ENCODE data around the gene NEMP2.

Gene NEMP2

DNA sequence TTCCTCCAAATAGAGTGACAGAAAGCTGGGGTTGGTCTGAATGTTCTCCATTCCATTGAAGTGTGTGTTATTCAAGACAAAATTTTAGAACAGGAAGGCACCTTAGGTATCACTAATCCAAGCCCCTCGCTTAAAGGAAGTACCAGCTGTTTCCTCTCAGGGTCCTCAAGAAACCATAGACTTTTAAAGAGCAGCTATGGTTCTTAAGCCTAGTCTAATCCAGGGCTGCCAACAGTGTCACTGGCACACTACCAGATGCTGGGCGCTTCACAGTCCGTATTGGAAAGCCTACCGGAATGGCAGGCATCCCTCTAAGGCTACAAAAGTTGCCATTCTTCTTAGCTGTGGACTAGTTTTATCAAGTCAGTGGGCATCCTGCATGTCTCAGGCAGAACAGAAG lies 1.9 kb downstream of the NEMP2 start:
- TF ChIP-seq, protein P1, sequence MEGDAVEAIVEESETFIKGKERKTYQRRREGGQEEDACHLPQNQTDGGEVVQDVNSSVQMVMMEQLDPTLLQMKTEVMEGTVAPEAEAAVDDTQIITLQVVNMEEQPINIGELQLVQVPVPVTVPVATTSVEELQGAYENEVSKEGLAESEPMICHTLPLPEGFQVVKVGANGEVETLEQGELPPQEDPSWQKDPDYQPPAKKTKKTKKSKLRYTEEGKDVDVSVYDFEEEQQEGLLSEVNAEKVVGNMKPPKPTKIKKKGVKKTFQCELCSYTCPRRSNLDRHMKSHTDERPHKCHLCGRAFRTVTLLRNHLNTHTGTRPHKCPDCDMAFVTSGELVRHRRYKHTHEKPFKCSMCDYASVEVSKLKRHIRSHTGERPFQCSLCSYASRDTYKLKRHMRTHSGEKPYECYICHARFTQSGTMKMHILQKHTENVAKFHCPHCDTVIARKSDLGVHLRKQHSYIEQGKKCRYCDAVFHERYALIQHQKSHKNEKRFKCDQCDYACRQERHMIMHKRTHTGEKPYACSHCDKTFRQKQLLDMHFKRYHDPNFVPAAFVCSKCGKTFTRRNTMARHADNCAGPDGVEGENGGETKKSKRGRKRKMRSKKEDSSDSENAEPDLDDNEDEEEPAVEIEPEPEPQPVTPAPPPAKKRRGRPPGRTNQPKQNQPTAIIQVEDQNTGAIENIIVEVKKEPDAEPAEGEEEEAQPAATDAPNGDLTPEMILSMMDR (IDR thresholded peaks at IDR 0.05; ENCODE audit: borderline replicate concordance, insufficient read depth, low read depth, low read length): no peak
- peak overlapping the region; percentile 67 for H3K4me3 ChIP-seq (ENCODE audit: low read depth, low read length)

DNA sequence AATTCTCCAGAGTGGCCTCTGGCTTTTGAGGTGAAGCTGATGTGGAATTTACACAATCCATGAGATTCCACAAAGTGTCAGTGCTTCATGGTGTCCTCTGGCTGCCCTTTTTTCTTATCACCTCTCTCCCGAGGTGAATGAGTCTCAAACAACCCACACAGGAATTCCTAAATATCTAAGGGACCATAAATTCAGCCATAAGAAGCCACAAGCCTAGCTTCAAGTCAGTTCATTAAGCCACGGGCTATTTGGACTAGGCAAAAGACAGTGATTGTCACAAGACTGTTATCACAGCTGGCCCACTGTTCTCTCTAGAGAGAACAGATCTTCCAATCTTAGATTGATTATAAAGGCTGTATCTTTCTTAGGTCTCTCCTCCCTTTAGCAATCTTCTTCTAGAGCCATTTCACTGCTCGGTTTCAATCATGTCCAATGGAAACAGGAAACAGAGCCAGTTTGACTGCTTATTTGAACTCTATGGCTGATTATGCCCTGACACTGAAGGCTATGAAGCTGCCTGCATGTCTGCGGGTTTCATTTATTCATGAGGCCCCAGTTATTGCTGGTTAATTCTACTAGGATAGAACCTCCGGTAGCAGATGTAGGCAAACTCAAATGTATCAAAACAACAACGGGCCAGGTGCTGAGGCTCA lies 4.1 kb downstream of the NEMP2 start:
- no peak overlapping the region for H3K4me3 ChIP-seq (ENCODE audit: low read depth, low read length)
- TF ChIP-seq, protein P1 (IDR thresholded peaks at IDR 0.05; ENCODE audit: borderline replicate concordance, insufficient read depth, low read depth, low read length): no peak

GRCh38 chr2:190529486-190530247 lies 4.9 kb downstream of the NEMP2 start:
- TF ChIP-seq, protein P1 (IDR thresholded peaks at IDR 0.05; ENCODE audit: borderline replicate concordance, insufficient read depth, low read depth, low read length): no peak
- H3K4me3 ChIP-seq (ENCODE audit: low read depth, low read length): no peak overlapping the region

- TF ChIP-seq, protein P1 (IDR thresholded peaks at IDR 0.05; ENCODE audit: borderline replicate concordance, insufficient read depth, low read depth, low read length): no peak
- no peak overlapping the region for H3K4me3 ChIP-seq (ENCODE audit: low read depth, low read length)
Observed at GRCh38 chr2:190528521-190529001, 6.0 kb downstream of the NEMP2 start.

DNA sequence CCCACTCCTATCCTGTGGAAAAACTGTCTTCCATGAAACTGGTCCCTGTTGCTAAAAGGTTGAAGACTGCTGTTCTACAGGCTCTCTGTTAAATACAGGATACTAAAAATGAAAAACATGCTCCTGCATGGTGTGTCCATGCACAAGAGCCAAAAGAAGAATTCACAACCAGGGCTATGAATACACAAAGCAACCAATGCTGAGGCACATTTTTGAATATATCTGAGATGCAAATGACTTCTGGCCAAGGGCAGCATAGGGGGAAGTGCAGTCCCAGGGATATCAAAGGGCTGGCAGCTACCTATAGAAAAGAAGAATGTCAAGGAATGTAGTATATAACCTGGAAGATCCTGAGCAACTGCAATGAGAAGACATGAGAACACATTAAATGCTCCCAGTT lies 6.6 kb downstream of the NEMP2 start:
- H3K4me3 ChIP-seq (ENCODE audit: low read depth, low read length): no peak overlapping the region
- TF ChIP-seq, protein P1 (IDR thresholded peaks at IDR 0.05; ENCODE audit: borderline replicate concordance, insufficient read depth, low read depth, low read length): no peak

DNA sequence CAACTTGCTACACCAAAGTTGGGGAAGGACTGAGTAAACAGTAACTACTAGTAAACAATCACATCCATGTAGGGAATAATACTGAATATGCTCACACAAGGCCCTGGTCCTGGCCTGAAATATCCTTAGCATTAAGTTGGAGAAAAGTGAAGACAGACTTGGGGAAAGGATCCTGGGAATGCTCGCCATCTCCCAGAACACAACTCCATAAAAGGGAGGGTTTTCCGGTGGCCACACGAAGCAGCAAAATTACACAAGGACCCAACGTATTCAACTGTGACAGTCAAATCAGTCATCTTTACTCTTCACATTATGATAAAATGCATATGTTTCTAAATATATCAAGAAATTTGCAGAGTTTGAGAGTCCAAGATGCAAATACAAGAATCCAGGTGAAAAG lies 7.3 kb downstream of the NEMP2 start:
- TF ChIP-seq, protein P1 (IDR thresholded peaks at IDR 0.05; ENCODE audit: borderline replicate concordance, insufficient read depth, low read depth, low read length): no peak
- H3K4me3 ChIP-seq (ENCODE audit: low read depth, low read length): no peak overlapping the region
